Measurements from ENCODE around the gene LRRC32.

Gene LRRC32

GRCh38 chr11:76677458-76677765 lies 6.9 kb upstream of the LRRC32 start:
- no peak for DNase-seq

DNA sequence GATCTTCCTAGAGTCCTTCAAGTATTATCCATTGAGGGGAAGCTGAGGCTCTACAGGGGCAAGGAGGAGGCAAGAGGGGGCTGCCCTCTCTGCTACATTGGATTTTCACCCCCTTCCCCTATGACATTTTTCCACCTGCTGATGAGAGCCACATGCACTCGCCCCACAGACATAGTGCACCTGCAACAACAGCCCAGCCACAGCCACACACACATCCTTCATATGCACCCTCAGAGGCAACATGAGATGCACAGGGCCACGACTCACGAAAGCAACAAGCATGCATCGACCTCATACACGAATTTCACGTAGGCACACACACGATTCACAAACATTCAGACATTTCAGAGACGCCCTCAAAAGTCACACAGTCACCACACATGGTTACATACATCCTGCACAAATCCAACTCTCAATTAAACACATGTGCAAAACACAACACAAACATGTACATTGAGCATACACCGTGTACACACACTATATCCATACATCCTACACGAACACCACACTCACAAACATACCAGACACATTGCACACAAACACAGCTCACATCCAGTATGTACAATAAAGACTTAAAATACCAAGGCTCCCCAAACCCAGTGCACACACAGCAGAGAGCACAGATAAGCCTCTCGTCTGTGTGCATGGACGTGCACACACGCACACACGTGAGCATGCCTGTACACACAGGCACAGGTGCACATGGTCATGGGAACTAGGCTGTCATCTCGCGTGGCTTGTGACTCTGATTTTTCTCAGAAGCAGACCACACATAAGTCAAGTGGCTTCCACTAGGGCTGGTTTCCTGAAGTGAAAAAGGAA lies 6.3 kb upstream of the LRRC32 start:
- no peak for DNase-seq

DNA sequence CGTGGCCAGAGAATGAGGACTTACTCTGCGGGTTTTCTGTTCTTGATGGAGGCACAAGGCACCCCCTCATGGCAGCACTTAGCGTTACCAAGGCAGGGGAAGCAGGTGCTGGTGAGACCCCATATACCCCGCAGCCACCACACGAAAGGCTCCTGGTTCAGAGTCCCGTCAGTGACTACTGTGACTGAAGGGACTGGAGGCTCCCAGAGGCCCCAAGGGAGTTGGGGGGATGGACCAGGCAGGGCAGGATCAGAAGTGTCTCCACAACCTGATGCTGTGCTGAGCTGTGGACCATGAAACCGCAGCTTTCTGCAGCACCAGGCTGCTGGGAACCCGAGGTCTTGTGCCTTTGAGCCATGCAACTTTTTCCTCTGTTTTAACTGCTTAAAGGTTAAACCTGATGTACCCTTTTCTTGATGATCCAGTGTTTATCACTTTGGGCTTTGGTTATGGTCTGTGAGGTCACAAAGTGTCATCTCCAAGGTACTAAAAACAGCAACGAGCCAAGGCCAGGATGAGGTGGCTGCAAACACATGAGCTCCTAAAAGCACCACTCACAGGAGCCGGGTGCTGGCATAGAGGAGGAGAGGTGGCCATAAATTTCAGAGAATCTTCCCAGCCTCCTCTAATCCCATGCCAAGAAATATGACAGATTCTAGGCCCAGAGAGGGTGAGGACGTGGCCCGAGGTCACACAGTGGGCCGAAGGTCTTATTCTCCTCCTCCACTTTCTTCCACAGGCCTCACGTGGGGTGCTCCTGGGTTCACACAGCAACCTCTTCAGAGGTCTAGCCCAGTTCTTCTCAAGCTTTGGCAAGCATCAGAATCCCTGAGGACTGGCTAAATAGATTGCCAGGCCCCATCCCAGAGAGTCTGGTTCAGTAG lies 4.2 kb upstream of the LRRC32 start:
- no peak for DNase-seq

DNA sequence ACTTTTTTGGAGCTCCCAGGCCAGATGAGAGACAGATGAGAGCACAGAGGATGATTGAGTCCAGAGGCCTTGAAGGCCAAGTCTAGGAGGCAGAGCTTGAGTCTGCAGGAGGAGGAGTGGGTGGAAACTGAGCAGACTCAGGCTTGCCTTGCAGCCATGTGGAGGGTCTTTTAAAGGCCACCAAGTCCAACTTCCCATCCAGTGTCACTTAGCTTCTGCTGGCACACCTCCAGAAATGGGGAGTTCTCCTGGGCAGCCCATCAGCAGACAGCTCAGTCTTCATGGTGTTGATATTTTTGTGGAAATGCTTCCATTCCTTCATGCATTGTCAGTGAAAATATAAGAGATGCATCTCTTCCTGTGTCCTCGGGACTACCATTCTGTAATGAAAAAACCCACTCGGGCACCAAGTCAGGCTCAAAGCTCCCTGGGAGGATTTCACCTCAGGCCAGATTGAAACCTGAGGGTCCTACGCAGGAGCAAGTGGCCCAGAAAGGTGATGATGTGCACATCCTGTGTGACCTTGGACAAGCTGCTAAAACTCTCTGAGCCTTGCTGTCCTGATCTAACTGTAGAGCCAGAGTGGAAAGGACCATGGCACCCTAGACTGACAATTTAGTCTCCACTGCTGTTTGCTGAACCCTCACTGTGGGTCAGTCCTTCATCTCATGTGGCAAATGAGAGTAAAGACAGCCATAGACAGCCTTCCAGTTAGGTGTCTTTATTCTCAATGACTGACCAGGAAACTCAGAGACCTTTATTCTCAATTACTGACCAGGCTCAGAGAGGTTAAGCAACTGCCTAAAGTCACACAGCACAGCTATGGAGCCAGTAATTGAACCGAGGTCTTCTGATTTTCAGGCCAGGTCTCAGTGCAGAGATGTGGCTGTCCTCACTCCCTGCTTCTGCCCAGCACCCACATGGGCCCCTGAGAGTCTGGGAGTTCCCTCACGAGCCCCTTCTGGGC lies 2.9 kb upstream of the LRRC32 start:
- no peak for DNase-seq

DNA sequence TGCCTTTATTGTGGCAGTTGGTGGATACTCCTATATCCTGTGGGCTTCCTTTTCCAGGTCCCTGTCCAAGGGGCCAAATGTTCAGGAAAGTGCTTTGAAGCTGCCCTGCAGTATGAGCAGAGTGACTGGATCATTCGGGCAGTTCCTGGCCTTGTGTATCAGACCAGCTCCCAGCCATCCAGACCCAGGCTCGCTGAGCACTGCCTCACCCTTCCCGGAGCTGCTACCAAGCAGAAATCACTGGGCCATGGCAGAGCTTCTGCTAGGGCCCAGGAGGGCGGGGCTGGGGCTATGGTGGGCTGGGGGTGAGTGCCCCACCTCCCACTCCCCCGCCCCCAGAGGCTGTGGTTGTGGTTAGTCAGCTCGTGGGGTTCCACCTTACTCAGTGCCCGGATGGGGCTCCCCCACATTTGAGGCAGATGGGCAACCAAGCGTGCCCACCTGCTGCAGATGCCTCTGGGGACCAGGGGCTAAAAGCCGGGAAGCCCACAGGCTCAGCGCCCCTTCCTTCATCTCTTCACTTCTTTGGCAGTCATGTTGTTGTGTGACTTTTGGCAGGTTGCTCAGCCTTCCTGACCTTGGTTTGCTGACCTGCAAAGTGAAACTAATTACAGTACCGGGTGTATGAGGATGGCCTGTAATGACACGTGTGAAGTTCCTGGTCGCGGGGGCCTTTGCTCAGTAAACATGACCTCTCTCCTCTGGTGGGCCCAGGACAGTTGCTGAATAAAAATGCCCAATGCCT lies 2.1 kb upstream of the LRRC32 start:
- DNase-seq, result no peak

DNA sequence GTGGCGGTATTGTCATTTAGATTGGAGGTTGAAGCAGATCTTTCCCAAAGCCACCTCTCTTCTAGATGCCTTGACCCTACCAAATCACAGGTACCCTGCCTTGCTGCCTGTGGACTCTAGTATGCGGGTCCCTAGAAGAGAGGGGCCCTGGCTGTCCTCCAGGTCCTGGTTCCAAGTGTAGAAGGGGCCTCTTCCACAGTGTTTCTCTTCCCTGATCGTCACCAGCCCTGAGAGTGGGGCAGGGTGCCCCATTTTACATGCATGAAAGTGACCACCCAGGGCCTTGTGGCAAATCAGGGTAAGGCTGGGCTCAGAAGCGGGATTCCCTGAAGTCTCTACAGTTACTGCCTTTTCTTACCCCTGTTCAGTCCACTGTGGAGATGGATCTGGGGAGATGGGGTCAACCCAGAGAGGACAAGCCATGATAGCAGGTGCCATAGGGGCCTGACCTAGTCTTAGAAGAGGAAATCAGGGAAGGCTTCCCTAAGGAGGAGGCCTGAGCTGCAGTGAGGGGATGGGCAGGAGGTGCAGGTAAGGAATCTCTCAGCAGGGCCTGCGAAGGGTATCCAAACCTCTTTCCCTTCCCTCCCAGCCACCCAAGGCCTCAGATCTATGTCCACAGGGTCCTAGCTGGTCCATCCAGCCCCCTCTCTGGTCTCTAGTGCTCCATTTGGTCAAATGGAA lies 1.2 kb upstream of the LRRC32 start:
- no peak for DNase-seq

DNA sequence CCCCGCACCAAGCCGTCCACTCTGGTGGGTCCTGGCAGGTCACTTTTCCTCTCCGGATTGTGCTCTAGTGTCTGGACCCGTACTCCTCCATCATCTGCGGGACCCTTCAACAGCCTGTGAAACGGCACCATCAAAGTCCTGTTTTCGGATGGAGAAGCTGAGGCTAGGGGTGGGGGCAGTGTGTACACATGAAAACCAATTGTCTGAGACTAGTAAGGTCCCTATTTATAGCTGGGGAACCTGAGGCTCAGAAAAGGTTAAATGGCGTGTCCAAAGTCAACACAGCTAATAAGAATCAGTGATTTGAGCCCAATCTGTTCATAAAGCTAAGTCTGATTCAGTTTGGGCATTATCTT lies 668 bp upstream of the LRRC32 start:
- no peak for DNase-seq

DNA sequence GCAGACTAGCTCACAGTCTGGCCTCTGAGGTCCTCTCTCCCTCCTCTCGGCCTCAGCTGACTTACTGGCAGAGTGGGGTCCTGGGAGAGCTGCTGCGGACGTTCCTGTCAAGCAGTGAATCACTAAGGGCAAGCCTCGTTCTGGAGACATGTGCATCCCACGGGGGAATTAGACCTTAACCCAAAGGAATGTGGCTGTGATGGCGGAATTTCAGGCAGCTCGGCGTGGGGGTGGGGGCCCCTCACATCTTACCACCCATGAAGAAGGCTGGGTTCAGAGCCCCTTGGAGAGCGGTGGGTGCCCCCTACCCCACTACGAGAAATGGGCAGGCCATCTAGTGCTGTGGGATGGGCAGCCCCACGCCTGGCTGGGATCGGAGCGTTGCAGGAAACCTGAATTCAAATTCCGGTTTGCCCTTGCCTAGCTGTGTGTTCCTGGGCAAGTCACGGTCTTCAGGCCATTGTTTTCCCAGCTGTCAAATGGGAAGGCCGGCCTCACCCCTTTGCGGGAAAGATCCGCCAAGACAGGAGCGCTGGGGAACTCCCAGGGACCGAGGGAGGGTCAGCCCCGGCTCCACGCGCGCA lies 554 bp downstream of the LRRC32 start:
- DNase-seq, result no peak

- no peak for DNase-seq
Observed at GRCh38 chr11:76668362-76669155, 2.0 kb downstream of the LRRC32 start.

DNA sequence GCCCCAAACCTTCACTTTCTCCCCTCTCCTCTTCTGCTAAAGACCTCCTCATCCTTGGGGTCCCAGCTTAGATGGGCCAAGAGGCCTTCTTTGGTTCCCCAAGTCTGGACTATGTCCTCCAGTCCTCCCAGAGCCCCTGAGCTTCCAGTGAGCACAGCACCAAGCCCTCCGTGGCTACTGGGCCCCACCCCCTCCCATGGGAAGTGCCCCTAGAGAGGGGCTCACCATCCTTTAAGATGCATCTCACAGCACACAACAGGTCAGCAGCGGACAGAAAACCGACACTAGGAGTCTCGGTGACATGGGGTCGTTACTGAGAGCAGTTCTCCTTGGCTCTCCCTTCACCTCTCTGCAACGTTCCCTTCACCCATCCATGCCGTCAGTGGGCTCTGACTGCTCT lies 2.7 kb downstream of the LRRC32 start:
- no peak for DNase-seq

DNA sequence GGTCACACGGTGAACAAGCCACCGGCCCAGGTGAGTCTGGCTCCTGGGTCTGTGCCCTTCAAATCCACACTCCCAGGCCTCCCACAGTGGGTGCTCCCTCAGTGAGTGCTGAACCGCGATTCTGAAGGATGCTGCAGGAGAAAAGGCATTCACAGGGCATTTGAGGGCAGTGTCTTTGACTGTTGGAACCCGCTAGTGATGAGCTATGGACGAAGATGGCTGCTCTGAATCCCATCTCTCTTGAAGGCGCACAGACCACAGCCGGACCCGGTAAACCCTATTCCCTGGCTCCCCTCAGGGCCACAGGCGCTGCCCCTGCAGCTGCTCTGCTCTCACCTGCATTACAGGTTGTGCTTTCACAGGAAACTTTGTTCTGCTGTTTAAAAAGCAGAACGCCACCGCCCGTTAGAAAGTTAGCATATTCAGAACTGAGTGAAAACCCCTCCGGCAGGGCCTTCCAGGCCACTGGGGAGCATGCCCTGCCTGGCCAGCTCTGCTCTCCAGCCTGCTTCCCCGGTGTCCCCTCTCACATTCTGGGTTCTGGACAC lies 3.2 kb downstream of the LRRC32 start:
- no peak for DNase-seq

- DNase-seq, result no peak
Observed at GRCh38 chr11:76666830-76667229, 3.7 kb downstream of the LRRC32 start.

DNA sequence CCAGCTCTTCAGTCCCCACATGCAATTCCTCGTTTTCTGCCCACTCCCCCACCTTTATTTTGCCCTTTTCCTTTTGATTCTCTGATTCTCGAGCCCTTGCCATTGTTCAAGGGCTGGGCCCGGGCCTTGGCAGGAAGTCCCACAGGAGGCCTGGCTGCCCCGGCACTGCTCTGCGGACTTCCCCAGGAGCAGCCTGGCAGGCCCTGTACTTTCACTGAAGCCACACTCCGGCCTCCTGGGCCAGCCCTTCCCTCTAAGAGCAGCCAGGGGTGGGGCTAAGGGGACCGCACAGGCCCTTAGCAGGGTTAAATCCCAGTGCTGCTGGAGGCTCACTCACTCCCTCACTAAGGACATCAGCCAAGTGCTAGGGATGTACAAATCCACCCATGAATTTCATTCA lies 4.1 kb downstream of the LRRC32 start:
- no peak for DNase-seq

DNA sequence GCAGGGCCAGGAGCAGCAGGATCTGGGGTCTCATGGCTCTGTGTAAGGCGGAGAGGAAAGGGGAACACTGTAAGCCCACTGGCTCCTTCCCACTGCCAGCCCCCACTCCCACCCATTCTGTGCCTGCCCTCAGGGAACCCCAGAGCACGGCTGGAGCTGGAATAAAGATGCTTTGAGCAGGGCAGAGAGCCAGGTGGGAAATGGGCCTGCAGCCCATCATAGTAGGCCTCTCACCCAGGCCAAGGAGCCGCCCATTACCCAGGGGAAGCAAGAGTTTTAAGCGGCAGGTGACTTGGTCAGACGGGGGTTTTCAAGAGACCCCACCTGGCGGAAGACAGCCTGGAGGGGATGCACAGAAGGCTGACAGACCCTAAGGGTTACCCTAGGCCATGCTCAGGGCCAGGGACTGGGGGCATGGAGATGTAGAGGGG lies 4.6 kb downstream of the LRRC32 start:
- no peak for DNase-seq

- no peak for DNase-seq
Observed at GRCh38 chr11:76665172-76665571, 5.4 kb downstream of the LRRC32 start.

DNA sequence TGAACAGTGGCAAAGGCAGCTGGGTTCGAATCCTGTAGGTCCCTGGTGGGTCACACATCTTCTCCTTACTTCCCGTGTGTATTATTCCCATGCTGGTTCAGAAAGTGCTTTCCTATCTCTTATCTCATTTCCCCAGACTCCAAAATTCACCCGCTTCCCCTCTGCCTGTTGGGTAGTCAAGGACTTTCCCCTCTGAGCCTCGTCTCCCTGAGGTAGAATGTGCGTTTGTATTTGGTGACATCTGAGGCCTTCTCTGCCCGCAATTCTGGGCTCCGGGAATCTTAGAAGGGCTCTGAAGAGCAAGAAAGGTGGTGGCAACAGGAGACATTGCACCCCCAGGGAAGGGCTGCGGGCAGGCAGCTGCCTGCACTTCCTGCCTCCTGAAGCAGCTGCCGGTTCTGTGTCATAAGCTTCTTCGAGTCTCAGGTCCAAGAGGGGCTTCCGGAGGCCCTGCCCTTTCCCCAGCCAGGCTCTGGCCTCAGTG lies 5.9 kb downstream of the LRRC32 start:
- no peak for DNase-seq

GRCh38 chr11:76663912-76664440 lies 6.6 kb downstream of the LRRC32 start:
- DNase-seq, result no peak

GRCh38 chr11:76663486-76663810 lies 7.1 kb downstream of the LRRC32 start:
- DNase-seq, result no peak

DNA sequence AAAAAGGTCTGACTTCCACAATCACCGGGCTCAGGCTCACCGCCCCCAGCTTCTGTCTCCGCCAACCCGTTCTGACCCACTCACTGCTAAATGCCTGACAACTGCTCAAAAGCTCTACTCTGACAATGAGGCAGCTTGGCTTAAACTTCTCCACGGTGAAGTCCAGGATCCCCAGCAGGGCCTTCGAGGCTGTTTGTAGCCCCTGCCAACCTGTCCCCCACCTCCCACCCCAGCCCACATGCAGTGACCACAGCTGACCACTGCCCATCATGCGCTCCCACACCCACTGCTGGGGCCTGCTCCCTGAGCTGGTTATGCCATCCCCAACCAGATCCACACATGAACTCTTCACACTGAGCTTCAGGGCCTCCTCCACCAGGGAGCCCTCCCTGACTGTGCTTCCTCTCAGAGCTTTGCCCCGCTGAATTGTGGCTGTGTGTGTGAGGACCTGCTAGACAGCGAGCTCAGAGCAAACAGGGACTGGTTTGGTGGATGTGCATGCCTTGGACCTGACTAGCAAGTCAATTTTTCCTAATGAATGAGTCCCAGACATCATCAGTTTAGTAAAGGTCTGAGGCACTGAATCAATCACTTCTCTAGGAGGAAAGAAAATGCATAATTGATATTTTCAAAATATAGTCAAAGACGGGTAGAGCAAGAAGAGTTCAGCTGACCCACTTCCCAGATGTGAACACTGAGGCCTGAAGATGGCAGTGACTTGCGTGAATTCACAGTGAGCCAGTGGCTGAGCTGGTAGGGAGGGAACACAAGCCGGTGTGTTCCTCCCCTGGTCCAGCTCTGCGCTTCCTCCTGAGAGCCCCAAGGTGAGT lies 7.7 kb downstream of the LRRC32 start:
- no peak for DNase-seq
